Spleen (tissue), 7 donors: ENCODE data around the gene ECI1.

Experiments used
- CTCF ChIP-seq, 11 experiments: fragments of 200-600 bp in 7 of 11; fragments of 450-650 bp in 4 of 11; sonication (generic) in 4 of 11; IDR thresholded peaks in 8 of 11; conservative IDR thresholded peaks in 3 of 11; 1 replicate in 7 of 11; 2 replicates in 4 of 11; pipeline versions ENCODE4 v1.4.0 to v1.8.0; 2016 to 2021; ENCODE audit warnings: antibody characterized with exemption in 11 of 11, inconsistent platforms in 4 of 11, mild to moderate bottlenecking in 1 of 11
- POLR2A ChIP-seq, 3 donors: fragments of 450-650 bp; IDR thresholded peaks; one replicate each; pipeline ENCODE4 v1.5.1; 2017; ENCODE audit warnings: antibody characterized with exemption in 3 of 3, mild to moderate bottlenecking in 1 of 3
- POLR2AphosphoS5 ChIP-seq, 3 donors: sonication (generic); formaldehyde crosslinking; IDR thresholded peaks; one replicate each; pipeline ENCODE4 v1.5.1; 2017; ENCODE audit warnings: antibody characterized with exemption in 3 of 3
- donor health status: DM: no; HTN: no; CAD: no; lungs with moderate emphysema.
- donor health status: DM: no; HTN: no; CAD: no.
- donor health status: DM: no; HTN: no; CAD: no.

- TF ChIP-seq CTCF (IDR thresholded peaks at IDR 0.05 in 8 of 11, conservative IDR thresholded peaks at IDR 0.05 in 3 of 11): no peak
- no peak for TF ChIP-seq POLR2A (IDR thresholded peaks at IDR 0.05)
- no peak for TF ChIP-seq POLR2AphosphoS5 (IDR thresholded peaks at IDR 0.05)
Measured at GRCh38 chr16:2273484-2273883, 22.1 kb upstream of the ECI1 start.
